ENCODE measurements around the gene MAD2L2.

DNA sequence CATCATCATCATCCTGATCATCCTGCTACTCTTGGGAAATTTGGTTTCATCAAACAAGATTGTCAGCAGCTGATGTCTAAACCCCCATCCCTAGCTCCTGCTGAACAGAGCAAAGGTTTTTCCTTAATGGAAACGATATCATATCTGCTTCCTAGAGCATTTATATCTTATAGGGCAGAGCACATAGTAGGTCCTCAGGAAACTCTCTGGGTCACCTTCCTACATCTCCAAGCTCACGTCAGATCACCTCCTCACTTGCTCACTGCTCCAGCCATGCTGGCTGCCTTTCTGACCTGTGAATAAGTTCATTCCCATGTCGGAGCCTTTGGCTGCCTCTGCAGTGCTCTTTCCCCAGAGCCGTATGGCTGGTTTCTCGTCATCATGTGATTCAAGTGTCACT is 37.2 kb downstream of the MAD2L2 start:
- TF ChIP-seq SIN3A (IDR thresholded peaks at IDR 0.05; ENCODE audit: borderline replicate concordance, insufficient read depth, low read depth, low read length) (no peak), POLR2AphosphoS5 (IDR thresholded peaks at IDR 0.05; ENCODE audit: low read depth, low read length) (no peak)
- TF ChIP-seq, protein P1, sequence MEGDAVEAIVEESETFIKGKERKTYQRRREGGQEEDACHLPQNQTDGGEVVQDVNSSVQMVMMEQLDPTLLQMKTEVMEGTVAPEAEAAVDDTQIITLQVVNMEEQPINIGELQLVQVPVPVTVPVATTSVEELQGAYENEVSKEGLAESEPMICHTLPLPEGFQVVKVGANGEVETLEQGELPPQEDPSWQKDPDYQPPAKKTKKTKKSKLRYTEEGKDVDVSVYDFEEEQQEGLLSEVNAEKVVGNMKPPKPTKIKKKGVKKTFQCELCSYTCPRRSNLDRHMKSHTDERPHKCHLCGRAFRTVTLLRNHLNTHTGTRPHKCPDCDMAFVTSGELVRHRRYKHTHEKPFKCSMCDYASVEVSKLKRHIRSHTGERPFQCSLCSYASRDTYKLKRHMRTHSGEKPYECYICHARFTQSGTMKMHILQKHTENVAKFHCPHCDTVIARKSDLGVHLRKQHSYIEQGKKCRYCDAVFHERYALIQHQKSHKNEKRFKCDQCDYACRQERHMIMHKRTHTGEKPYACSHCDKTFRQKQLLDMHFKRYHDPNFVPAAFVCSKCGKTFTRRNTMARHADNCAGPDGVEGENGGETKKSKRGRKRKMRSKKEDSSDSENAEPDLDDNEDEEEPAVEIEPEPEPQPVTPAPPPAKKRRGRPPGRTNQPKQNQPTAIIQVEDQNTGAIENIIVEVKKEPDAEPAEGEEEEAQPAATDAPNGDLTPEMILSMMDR (IDR thresholded peaks at IDR 0.05): no peak
- TF ChIP-seq, protein P2, sequence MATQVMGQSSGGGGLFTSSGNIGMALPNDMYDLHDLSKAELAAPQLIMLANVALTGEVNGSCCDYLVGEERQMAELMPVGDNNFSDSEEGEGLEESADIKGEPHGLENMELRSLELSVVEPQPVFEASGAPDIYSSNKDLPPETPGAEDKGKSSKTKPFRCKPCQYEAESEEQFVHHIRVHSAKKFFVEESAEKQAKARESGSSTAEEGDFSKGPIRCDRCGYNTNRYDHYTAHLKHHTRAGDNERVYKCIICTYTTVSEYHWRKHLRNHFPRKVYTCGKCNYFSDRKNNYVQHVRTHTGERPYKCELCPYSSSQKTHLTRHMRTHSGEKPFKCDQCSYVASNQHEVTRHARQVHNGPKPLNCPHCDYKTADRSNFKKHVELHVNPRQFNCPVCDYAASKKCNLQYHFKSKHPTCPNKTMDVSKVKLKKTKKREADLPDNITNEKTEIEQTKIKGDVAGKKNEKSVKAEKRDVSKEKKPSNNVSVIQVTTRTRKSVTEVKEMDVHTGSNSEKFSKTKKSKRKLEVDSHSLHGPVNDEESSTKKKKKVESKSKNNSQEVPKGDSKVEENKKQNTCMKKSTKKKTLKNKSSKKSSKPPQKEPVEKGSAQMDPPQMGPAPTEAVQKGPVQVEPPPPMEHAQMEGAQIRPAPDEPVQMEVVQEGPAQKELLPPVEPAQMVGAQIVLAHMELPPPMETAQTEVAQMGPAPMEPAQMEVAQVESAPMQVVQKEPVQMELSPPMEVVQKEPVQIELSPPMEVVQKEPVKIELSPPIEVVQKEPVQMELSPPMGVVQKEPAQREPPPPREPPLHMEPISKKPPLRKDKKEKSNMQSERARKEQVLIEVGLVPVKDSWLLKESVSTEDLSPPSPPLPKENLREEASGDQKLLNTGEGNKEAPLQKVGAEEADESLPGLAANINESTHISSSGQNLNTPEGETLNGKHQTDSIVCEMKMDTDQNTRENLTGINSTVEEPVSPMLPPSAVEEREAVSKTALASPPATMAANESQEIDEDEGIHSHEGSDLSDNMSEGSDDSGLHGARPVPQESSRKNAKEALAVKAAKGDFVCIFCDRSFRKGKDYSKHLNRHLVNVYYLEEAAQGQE (IDR thresholded peaks at IDR 0.05; ENCODE audit: insufficient read depth in 1 of 2, low read depth in 2 of 2, low read length in 1 of 2): no peak

All from Panc1 (cell line).